ENCODE data around the gene SRSF1. TPM values are rescaled to one million over a fixed set of nuclear protein-coding genes. Genes with fewer than 3 reads are reported as not detected.

Gene SRSF1
- total and polyA plus RNA-seq, 2 of the 4 experiments (the other 2 are of a cell fraction), result 190 to 357 TPM

DNA sequence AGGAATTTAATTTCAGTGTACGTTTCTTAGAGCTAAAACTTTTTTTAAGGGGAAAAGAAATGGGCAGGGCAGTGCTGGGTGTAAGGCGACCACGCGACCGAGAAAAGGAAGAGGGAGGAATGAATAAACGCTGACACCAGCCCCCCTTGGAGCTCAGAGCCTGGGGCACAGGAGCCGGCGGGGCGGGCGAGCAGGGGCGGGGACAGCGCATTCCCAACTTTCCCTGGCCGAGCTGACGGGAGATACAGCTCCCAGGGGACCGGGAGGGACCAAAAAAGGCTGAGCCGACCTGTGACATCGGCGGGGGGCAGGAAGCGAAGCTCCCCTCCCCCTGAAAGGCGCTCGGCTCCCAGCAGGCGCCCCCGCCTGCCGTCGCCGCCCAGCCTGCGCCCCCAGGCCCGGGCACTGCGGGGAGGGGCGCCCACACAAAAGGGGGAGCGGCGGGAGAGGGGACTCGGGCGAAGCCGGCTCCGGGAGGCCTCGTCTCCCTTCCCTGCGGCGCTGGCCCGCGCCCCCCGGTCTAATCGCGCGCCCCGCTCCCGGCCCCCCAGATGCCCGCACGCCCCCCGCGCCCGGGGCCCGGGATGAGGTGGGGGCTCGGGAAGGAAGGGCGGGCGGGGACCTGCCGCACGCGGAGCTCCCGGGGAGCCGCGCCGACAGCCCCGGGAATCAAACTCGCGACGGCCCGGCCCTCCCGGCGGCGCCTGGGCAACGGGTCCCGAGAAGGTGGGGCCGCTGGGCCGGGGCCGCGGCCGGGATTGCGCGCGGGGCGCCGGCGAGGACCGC lies 52.5 kb downstream of the SRSF1 start:
- Histone ChIP-seq H2BK5ac (ENCODE audit: low read depth, low read length, poor library complexity, severe bottlenecking) (peak overlapping the region; percentile 89), H4K20me1 (ENCODE audit: insufficient read depth, low read length) (no peaks in the 10 kb centered on the region), H3K4me2 (ENCODE audit: low read depth, low read length) (peak overlapping the region; percentile 87), H3K36me3 (ENCODE audit: control insufficient read depth, insufficient read depth, low read length) (no peaks in the 10 kb centered on the region), H3K4me1 (ENCODE audit: control insufficient read depth, insufficient read depth, low read length) (peaks cover 29% of the 10 kb centered on the region), H4K91ac (ENCODE audit: insufficient read depth, low read depth, low read length) (peak overlapping the region; percentile 94), H3K27ac (ENCODE audit: insufficient read depth, low read length) (peak overlapping the region; percentile 79), H4K5ac (ENCODE audit: low read depth, low read length) (peak overlapping the region; percentile 48), H3K4me3 (ENCODE audit: insufficient read depth, low read depth, low read length) (peak overlapping the region; percentile 93), H3K23ac (ENCODE audit: low read depth, low read length) (peak overlapping the region; percentile 92), H3K4ac (ENCODE audit: low read depth, low read length) (peak overlapping the region; percentile 92), H2BK15ac (ENCODE audit: low read depth, low read length) (peak overlapping the region; percentile 86), H2AK5ac (ENCODE audit: low read depth, low read length) (0 out of 2 replicates have a peak overlapping the region, but pooled peaks have one; percentile 85), H2BK120ac (ENCODE audit: low read depth, low read length) (peak overlapping the region; percentile 84), H2BK20ac (ENCODE audit: low read depth, low read length) (no peak overlapping the region; the same call in 1 of the 2 replicates), H3K27me3 (ENCODE audit: control insufficient read depth, insufficient read depth, low read length) (no peaks in the 10 kb centered on the region), H2AFZ (replicated peaks; ENCODE audit: low read length, poor library complexity) (peak overlapping the region; percentile 92), H3K79me1 (ENCODE audit: low read depth in 1 of 2, low read length in 2 of 2) (peaks cover 22 to 50% of the 10 kb centered on the region in 2 experiments), H3K56ac (ENCODE audit: extremely low read depth, insufficient read depth, low read length) (peak overlapping the region; percentile 97), H3K9me1 (ENCODE audit: insufficient read depth, low read length) (peaks cover 23% of the 10 kb centered on the region), H3K9me3 (ENCODE audit: control insufficient read depth, insufficient read depth, low read length) (no peaks in the 10 kb centered on the region), H3K14ac (replicated peaks; ENCODE audit: low read depth, low read length) (peak overlapping the region; percentile 96), H3K9ac (ENCODE audit: low read depth, low read length) (peak overlapping the region; percentile 66), H2AK9ac (replicated peaks; ENCODE audit: low read depth, low read length, poor library complexity) (peak overlapping the region; percentile 70), H4K8ac (ENCODE audit: low read depth in 2 of 2, low read length in 2 of 2) (peak overlapping the region; percentile 82 to 83), H3K18ac (ENCODE audit: low read depth, low read length) (peak overlapping the region; percentile 40; the same call in 1 of the 2 replicates)
- in situ Hi-C loops (cut with MboI; ENCODE audit: low sequenced_read_pairs), result no loop called here
- 1% methylated on average over 47 of the region's 85 CpGs; no CpG with 5 or more reads in 1 of the 2 experiments for WGBS, 2 experiments (ENCODE audit: extremely low coverage in 2 of 2, insufficient read length in 1 of 2)
- intact Hi-C loops (cut with micrococcal nuclease), result loop anchor here (2.0 kb wide), 1 partner anchor 80 kb away; no protein-coding TSS in a partner anchor
- POLR2A ChIA-PET (ENCODE audit: unreplicated experiment), result interaction anchor here (0.6 to 2.5 kb wide), 6 partner anchors 31 to 98 kb away, joined by 3 to 15 read pairs (median 3); partner anchors contain the start of gene SRSF1
- no TSS peak for BruUV-seq (replicated peaks)
- ATAC-seq (ENCODE audit: low read depth) (peak; percentile 64), DNase-seq (peak; percentile 46)
- dilution Hi-C loops (cut with HindIII; ENCODE audit: low sequenced_read_pairs, unreplicated experiment), result no loop called here
- TF ChIP-seq, protein P1, sequence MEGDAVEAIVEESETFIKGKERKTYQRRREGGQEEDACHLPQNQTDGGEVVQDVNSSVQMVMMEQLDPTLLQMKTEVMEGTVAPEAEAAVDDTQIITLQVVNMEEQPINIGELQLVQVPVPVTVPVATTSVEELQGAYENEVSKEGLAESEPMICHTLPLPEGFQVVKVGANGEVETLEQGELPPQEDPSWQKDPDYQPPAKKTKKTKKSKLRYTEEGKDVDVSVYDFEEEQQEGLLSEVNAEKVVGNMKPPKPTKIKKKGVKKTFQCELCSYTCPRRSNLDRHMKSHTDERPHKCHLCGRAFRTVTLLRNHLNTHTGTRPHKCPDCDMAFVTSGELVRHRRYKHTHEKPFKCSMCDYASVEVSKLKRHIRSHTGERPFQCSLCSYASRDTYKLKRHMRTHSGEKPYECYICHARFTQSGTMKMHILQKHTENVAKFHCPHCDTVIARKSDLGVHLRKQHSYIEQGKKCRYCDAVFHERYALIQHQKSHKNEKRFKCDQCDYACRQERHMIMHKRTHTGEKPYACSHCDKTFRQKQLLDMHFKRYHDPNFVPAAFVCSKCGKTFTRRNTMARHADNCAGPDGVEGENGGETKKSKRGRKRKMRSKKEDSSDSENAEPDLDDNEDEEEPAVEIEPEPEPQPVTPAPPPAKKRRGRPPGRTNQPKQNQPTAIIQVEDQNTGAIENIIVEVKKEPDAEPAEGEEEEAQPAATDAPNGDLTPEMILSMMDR (conservative IDR thresholded peaks at IDR 0.05; ENCODE audit: low read depth, low read length), result no peak
- TF ChIP-seq MAZ (IDR thresholded peaks at IDR 0.05; ENCODE audit: borderline replicate concordance, low read depth, low read length) (peak; percentile 60; the same call in 1 of the 2 replicates), MXI1 (IDR thresholded peaks at IDR 0.05; ENCODE audit: borderline replicate concordance, low read depth, low read length) (0 out of 2 replicates have a peak, but pooled peaks have one; percentile 42)
- CTCF ChIA-PET, result interaction anchor here (0.5 to 1.6 kb wide), 6 partner anchors 20 to 98 kb away, joined by 3 to 5 read pairs (median 3); no protein-coding TSS in a partner anchor

All from IMR-90 (cell line).